Activated CD4-positive, alpha-beta T cell treated with anti-CD3 and anti-CD28 coated beads, Interleukin-2, amount 50 U/mL, for 48 hours (primary cell): Measurements from ENCODE around the gene NRP2.

Source experiments
- DNase-seq, 2 experiments: peaks; one replicate each; pipeline ENCODE4 v3.0.0-alpha.2; 2020

Gene NRP2, protein sequence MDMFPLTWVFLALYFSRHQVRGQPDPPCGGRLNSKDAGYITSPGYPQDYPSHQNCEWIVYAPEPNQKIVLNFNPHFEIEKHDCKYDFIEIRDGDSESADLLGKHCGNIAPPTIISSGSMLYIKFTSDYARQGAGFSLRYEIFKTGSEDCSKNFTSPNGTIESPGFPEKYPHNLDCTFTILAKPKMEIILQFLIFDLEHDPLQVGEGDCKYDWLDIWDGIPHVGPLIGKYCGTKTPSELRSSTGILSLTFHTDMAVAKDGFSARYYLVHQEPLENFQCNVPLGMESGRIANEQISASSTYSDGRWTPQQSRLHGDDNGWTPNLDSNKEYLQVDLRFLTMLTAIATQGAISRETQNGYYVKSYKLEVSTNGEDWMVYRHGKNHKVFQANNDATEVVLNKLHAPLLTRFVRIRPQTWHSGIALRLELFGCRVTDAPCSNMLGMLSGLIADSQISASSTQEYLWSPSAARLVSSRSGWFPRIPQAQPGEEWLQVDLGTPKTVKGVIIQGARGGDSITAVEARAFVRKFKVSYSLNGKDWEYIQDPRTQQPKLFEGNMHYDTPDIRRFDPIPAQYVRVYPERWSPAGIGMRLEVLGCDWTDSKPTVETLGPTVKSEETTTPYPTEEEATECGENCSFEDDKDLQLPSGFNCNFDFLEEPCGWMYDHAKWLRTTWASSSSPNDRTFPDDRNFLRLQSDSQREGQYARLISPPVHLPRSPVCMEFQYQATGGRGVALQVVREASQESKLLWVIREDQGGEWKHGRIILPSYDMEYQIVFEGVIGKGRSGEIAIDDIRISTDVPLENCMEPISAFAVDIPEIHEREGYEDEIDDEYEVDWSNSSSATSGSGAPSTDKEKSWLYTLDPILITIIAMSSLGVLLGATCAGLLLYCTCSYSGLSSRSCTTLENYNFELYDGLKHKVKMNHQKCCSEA

DNA sequence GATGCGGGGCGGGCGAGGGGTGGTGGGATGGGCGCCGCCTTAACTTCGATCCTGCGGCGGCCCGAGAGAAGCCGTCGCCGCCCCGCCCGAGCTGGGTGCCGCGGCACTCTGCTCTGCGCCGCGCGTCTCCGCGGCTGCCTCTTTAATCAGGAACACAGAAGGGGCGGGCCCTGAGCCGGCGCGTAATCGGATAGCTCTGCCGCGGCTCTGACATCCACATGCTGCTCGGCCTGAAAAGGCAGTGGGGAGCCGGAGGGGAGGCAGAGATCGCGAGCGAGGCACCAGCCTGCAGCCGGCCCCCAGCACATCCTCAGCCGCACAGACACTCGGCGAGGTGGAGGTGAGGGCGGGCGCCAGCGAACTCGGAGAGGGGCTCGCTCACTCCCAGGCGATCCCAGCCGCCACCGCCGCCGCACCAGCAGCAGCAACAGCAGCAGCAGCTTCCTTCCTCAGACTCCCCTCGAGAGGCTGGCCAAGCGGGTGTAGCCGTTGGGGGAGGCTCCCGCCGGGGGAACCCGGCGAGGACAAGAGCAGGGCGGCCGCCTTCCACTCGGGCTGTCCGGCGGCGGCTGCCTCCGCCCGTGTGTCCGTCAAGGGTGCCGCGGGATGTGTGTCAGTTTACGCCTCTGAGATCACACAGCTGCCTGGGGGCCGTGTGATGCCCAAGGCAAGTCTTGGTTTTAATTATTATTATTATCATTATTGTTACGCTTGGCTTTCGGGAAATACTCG is at the start of gene NRP2:
Gene NRP2 (plus strand): TSS at position 263 of the 732 bp plus-strand sequence. CDS start 790 bp downstream, outside the sequence.
- peak; percentile 65 for DNase-seq

DNA sequence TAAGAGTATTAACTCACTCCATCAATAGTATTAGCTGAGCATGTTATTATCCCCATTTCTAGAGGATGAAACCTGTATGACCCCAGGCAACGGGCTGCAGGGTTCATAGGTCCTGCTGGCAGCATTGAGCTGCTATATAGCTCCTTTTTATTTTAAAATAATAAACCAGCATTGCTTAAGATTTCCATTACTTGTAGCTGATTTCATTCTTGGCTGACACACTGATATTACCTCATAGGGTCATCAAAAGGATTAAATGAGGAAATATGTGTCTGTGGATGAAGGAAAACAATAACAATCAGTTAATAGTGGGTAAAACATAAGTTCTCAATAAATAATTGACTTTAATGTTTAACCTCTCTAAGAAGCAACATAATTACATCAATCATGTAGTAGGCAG is 48.3 kb upstream of the NRP2 start:
- no peak for DNase-seq

DNA sequence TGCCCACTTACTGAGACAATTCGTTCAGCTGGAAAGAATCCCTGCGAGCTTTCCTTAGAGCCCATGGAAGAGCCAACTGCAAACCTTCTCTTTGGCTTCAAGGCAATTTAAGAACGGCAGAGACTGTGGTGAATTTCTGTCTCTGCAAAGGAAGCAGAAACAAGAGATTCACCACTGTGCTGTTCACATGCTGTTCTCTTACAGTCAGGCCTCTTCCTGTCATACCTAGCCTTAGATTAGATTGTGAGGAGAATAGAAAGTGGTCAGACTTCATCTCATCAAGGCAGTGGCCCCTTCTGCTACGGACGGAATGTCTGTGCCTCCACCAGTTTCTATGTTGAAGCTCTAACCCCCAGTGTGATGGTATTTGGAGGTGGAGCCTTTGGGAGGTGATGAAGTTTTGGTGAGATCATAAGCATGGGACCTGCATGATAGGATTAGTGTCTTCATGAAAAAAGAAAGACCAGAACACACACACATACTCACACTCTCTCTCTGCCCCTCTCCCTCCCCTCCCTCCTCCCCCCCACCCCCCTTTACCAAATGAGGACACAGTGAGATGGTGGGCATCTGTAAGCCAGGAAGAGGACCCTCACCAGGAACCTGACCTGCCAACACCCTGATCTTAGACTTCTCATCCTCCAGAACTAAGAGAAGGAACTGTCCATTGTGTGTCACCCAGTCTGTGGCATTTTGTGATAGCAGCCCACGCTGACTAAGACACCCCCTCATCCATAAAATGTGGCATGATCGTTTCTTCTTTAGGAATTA is 45.6 kb upstream of the NRP2 start:
- no peak for DNase-seq

DNA sequence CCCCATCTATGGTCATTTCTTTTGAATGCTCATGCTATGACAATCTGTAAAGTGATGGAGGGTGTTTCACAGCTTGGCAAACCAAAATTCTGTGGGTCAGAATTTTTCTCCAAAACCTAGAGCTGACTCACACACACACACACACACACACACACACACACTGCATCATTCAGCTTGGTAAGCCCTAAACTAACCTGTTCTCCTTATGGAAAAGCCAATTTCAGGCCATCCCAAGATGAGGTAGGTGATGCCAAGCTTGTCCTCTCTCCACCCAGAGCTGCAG is 45.0 kb upstream of the NRP2 start:
- no peak for DNase-seq

DNA sequence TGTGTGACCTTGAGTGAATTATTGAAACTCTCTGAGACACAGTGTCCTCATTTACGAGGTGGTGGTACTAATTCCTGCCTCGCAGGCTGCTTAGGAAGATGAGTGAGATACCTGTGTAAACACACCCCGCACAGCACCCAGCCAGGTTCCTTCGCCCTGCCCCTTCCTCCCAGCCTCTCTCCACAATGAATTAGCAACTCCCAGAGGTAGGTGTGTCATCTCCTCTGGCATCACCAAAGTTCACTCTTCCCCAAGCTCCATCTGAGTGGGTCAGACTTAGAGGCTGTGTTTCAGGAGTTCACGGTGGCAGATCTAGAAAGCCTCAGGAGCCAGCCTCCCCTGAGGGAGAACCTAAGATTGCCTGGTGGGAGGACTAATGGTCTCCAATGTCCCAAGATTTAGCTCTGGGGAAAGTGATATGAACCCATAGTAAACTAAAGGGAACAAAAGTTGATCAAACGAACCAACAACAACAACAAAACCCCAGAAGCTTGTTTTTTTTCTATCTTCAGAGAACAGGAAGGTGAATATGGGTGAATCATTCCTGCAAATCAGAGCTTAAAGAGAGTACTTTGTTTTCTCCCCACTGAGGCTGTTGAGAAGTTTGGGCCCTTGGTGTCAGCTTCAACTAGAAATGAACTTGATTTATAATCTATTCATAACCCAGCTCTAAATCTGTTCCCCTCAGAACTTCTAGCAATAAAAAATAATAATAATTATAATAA is 44.4 kb upstream of the NRP2 start:
- DNase-seq = no peak

DNA sequence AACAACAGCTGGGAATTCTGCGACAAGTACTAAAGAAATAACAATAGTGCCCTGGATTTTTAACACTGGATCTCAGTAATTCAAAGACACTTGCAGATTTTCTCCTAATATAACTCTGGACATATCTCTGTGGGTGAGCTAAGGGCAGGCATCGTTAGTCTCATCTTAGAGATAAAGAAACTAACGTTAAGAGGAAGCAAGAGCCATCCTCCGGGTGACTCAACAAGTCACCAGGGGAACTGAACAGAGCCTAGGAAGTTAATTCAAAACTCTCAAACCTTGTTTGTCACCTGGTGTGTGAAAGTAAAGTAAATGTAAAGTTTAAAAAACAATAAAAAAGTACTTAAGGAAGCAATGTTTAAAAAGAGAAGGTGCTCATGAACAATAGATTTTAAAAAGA is 41.6 kb upstream of the NRP2 start:
- DNase-seq = no peak

DNA sequence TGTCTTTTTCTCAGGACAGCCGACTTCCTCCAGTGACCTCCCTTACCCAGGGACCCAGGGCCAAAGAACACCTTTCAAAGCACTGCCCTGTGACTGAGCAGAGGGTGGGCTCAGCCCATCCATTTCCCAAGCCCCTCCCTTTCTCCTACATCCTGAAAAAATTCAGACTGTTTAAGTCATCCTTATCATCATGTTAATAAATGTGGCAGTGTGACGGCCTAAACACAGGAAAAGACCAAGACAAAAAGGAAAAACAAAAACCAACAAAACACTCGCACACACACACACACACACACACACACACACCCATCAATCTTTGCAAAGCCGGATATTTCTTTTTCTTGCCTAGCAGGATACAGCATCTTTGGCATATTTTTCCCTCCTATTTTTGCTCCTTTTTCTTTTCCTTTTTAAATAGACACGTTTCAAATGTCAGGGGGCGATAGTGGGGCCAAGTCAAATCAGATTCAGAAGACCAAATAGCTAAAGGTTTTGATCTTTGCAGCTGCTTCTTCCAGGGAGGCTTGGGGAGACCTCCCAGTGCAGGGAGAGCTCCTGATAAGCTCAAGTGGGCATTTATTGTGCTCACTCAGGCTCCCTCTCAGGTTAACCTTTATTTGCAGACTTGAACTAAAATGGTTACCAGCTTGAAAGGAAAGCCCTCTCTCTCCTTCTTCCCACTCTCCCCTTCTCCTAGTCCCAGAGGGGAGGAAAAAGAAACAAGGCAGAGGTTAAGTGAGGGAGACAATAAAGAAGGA is 39.5 kb upstream of the NRP2 start:
- DNase-seq = no peak

DNA sequence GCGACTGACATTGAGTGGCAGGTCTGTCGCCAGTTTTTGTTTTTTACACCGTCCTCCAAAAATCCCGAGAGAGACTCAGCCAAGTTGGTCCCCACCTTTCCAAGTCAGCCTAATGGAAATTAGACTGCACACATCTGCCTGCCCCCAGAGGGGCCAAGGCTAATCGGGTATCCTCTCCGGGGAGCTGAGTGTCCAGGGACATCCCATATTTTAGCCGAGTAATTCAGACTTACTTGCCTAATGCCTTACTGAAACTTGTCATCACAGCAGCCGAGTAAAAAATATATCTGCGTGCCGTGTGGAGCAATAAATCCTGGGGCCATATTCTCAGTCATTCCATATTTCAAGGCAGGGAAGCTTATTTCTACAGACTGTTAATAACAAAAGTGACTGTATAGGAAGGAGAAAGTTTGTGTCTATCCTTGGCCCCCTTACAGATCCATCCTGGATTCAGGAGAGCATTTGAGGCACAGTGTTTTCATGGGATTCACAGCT is 38.9 kb upstream of the NRP2 start:
- no peak for DNase-seq

DNA sequence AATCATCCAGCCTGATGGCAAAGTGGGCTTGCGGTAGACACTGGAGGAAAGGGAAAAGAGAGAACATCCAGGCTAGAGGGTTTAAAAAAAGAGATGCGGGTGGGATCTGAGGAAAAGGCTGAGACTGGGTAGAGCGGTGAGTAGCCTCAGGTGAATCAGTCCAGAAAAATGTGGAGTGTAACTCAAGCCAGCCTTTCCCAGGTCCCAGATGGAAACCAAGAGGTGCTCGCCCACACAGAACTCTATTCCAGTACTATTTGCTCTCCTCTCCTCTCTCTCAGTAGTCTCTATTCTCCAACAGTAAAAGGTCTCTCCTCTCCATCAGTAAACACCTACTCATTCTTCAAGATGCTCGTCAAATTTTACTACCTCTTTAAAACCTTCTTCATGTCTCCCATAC is 38.3 kb upstream of the NRP2 start:
- no peak for DNase-seq

DNA sequence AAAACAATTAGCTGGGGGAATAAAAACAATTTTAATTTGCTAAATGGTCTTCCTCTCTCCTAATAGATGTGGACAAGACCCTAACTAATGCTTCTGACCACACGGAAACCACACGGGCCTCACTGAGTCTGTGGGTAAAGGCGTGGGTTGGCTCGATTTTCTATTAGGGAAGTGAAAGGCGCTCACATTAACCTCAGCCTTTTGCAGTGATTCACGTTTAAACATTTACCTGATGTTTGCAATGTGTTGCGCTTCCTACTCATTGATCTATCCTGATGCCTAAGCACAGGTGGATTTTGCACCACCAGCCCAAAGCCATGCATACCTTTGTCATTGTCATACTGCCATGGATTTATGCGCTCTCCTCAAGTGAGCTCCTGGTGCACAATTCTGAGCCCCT is 35.6 kb upstream of the NRP2 start:
- DNase-seq = no peak

DNA sequence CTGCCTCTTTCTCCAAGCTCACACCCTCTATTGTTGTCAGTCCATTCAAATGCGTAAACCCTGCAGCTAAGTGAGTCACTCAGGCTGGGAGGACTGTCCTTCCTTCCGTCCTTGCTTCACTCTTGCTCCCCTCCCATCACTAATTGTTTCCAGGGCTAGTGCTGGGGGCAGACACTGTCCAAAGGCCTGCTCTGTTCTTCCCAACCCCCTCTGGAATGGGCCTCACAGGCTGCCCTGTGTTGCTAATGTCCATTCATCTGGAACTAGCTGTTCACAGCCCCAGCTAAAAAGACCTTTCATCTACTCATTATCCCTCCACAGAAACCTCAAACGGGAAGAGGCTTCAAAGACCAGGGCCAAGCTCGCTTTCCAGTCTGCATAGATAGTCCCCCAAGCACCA is 31.9 kb upstream of the NRP2 start:
- DNase-seq = no peak

DNA sequence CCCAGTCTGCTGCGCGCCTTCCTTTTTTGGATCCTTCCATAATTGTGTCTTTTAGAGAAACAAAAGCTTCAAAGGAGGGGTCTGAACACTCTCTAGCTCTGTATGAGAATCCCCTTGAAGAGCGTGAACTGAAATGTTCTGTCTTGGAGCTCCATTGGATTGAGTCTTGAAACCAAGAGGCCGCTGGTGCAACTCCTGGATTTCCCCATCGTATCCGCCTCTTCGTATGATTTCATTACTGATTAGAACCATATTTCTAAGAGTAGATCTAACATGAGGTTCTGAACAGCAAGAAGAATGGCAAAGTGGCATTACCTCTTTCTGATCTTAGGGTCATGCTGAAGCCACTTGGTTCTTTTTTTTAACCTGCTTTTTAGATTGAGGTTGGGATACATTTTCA is 31.4 kb upstream of the NRP2 start:
- DNase-seq = no peak

DNA sequence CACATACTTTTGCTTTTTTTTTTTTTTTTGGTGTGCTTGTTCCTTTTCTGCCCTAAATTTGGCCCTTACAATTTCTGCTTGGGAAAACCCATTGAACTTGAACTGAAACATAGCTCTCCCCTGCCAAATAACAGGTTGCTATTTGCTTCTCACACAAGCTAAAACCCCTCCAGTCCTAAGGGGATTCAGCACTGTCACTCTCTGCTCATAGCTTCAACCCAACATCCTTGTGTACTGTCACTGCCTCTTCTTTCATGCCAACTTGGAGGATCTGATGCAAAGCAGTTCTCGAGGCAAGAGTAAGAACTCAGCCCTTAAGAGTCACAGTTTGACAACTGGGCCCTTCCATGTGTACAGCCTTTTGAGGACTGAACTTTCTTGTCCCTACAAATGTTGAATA is 30.6 kb upstream of the NRP2 start:
- DNase-seq = no peak

DNA sequence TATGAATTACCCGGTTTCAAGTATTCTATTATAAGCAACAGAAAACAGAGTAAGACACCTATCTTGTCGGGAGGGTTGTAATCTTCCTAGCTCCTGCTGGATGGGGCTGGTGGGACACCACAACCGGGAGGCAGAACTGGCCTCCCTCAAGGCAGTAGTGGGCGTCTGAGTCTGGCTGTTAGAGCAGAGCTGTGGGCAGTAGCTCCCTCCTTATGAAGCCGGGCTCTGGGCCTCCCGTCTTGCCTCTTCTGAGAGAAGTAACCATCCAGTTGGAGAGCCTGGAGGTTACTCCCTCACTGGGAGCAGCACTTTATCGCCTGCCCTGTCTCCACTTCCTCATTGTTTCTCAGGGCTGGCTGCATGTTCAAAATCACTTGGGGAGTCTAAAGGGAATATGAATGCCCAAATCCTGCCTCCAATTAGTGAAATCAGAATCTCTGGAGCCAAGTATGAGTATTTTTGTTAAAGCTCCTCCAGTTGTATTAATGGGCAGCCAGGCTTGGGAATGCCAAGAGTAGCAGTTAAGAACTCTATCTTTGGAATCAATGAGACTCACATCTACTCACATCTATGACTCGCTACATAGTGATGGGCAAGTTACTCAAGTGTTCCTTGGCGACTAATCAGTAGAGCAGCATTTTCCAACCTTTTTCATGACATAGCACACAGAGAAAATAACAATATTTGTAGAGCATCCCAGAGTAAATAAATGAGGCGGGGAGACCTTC is 27.3 kb upstream of the NRP2 start:
- no peak for DNase-seq

DNA sequence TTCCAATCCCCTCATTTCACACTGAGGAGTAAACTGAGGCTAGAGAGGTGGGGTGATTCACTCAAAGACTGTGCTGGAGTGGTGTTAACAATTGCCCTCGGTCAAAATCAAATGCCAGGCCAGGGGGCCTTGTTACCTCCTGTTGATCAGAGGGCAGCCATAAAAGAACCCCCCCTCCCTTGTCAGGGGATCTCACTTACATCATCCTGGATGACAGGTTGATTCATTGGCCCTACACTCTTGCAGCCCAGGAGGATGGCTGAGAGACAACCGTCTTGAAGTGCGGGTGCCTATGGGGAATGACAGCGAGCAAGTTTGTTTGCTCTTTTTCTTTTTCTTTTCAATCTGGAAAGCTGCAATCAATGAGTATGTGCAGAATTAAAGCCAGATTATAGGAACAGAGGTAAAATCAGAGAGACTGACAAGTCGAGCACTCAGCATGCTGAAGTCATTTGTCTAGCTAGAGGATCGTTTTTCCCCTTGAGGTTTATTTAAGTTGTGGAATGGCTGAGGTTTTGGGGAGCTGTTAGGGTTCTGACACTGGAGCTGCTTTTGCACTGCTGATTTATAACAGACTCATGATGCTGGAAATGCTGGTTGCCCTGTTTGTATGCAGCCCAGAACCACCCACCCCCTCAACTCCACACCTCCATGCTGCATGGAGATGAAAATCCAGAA is 26.4 kb upstream of the NRP2 start:
- no peak for DNase-seq

DNA sequence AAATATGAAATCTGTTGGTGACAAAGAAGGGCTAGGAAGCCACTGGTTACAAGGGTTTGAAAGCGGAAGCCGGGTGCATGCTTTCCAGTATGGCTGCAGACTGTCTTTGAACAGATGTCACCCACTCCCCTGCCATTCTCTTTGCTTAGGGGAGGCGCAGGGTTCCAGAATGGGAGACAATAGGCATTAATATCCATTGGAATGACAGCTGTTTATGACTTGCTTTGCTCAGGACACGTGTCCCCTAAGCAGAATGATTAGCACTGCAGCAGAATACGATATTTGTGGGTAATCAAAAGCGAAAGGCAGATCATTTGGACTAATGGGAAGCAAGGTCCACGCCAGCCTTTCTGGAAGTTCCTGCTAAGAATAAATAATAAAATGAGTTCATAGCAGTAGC is 25.8 kb upstream of the NRP2 start:
- no peak for DNase-seq

DNA sequence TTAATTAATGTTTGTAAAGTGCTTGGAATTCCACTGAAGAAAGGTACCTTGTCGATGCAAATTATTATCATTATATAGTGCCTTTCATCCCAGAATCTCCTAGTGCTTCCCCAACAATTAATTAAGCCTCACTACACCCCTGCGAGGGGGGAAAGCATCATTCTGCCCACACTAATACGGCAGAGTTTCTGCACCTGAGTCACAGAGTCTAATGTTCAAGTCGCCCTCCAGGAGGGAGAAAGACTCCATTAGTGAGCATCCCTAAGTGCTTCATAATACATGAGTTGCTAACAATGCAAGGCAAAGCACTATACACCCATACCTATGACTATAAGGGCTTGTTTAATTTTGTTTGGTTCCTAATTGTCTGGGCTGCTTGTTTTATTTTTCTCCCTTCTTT is 25.4 kb upstream of the NRP2 start:
- DNase-seq = no peak

DNA sequence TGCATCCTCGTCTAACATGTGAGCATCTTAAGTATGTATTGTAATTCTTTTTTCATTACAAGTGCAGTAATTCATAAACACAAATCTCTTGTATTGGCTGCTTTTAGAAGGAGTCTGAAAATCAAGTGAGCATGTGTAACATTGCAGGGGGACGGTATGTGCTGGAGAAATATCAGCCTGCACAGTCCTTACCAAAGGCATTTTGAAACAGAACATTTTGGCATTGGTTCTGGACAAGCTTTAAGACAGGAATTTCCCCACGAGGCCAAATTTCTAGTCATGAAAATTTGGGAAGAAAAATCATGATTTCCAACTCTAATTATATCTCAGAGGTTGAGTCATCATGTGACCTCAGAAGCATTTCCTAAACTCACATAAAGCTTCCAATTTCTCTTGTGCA is 24.7 kb upstream of the NRP2 start:
- DNase-seq = no peak

DNA sequence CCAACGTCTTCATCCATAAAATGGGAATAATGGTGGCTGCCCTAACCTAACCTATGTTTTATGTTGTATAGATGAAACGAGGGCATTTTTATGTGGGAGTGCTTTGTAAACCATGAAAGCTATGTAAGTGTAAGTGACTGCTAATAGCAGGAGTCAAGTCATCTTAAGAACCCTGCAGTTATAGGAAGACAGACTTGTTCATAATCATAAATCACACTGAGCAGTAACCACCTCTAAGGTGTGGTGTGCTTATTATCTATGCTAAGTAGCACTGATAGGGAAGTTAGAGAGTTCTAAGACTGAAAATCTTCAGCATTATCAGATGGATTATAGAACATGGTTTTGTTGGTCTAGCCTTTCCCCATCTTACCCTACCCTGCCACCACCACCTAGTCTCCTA is 24.2 kb upstream of the NRP2 start:
- no peak for DNase-seq

DNA sequence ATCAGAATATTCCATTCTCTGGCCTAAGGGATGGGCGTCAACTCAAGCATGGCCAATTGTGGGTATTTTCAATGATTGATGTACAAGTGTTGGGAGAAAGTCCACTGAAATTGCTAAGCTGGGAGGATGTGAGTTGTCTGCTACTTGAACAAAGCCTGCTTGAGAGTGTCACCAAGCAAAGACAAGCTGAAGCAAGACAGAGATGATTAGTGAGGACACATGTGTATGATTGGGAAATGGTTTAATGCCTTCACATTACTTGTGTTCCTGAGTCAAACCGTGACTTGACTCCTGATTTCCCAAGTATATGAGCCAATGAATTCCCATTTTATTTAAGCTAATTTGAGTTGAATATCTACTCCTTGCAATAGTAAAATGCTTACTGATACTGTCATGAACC is 23.7 kb upstream of the NRP2 start:
- no peak for DNase-seq
